Ovary (tissue), 3 donors: ENCODE data around the gene AGBL4.

ENCODE experiments used
- CTCF ChIP-seq, 3 donors: fragments of 450-650 bp in 2 of 3; fragments of 200-600 bp in 1 of 3; IDR thresholded peaks; one replicate each; pipeline versions ENCODE4 v1.5.1 to v1.8.0; 2016 to 2022; ENCODE audit warnings: antibody characterized with exemption in 3 of 3, mild to moderate bottlenecking in 1 of 3
- POLR2A ChIP-seq: fragments of 450-650 bp; IDR thresholded peaks from one replicate; pipeline ENCODE4 v1.6.1; 2017; ENCODE audit warnings: antibody characterized with exemption, mild to moderate bottlenecking, moderate library complexity
- donor health status: DM: no; HTN: no; CAD: no.

GRCh38 chr1:49187056-49187455 lies 836.7 kb downstream of the AGBL4 start:
- TF ChIP-seq CTCF (IDR thresholded peaks at IDR 0.05): no peak
- no peak for TF ChIP-seq POLR2A
